WTC11 (cell line): ENCODE results near the gene MED4.

Experiments used
- ZNF423 ChIP-seq: fragments of 250-450 bp; sonication (Bioruptor Pico); IDR thresholded peaks from 2 replicates; pipeline ENCODE4 v2.1.2; 2022; ENCODE audit warnings: mild to moderate bottlenecking, moderate library complexity
- TF ChIP-seq, protein P1 (sequence below): fragments of 200-600 bp; IDR thresholded peaks from 2 replicates; pipeline ENCODE4 v1.8.0; 2022; ENCODE audit warnings: antibody characterized with exemption

- TF ChIP-seq, protein P1, sequence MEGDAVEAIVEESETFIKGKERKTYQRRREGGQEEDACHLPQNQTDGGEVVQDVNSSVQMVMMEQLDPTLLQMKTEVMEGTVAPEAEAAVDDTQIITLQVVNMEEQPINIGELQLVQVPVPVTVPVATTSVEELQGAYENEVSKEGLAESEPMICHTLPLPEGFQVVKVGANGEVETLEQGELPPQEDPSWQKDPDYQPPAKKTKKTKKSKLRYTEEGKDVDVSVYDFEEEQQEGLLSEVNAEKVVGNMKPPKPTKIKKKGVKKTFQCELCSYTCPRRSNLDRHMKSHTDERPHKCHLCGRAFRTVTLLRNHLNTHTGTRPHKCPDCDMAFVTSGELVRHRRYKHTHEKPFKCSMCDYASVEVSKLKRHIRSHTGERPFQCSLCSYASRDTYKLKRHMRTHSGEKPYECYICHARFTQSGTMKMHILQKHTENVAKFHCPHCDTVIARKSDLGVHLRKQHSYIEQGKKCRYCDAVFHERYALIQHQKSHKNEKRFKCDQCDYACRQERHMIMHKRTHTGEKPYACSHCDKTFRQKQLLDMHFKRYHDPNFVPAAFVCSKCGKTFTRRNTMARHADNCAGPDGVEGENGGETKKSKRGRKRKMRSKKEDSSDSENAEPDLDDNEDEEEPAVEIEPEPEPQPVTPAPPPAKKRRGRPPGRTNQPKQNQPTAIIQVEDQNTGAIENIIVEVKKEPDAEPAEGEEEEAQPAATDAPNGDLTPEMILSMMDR = no peak
- TF ChIP-seq ZNF423 (CRISPR knock-in tag) = no peak
These were observed 1.8 kb upstream of the MED4 start for GRCh38 chr13:48096670-48097069.
